ENCODE data around the gene RAPGEF1. TPM values are rescaled to one million over a fixed set of nuclear protein-coding genes. Genes with fewer than 3 reads are reported as not detected.
A peak's percentile ranks its signal among the peaks of the same experiment; 100 is the strongest.

RAPGEF1 gene
- total and polyA plus RNA-seq, 2 experiments from 2014 or later: 9.9 to 82.8 TPM

- peaks cover 43% of the 10 kb centered on the region for H3K4me1 ChIP-seq (ENCODE audit: insufficient read depth)
- no peak overlapping the region for H3K4me3 ChIP-seq
- H3K27ac Mint-ChIP-seq: no peak overlapping the region
- H4K20me1 ChIP-seq (replicated peaks; ENCODE audit: insufficient read depth): peaks cover 24% of the 10 kb centered on the region
- H3K4me2 ChIP-seq: no peak overlapping the region; the same call in 1 of the 2 replicates
- ATAC-seq (peak; percentile 31), DNase-seq (ENCODE audit: low spot score) (no peak)
- no peaks in the 10 kb centered on the region for H3K27me3 ChIP-seq (ENCODE audit: insufficient read depth)
- peaks cover 13% of the 10 kb centered on the region; the same call in 2 of the 3 replicates for H3K36me3 Mint-ChIP-seq (ENCODE audit: low read depth)
- H3K4me1 Mint-ChIP-seq: peaks cover 50% of the 10 kb centered on the region
- TF ChIP-seq NANOG (IDR thresholded peaks at IDR 0.05; ENCODE audit: borderline replicate concordance) (no peak), EZH2 (IDR thresholded peaks at IDR 0.05; ENCODE audit: low read depth, unreplicated experiment) (no peak), CREB1 (CRISPR knock-in tag; IDR thresholded peaks at IDR 0.05; ENCODE audit: low read depth) (no peak), CTCF (conservative IDR thresholded peaks at IDR 0.05; ENCODE audit: low read depth in 2 of 2) (no peak), ZNF114 (CRISPR knock-in tag; IDR thresholded peaks at IDR 0.05) (no peak), EZH2phosphoT487 (IDR thresholded peaks at IDR 0.05; ENCODE audit: unreplicated experiment) (no peak), ZNF331 (CRISPR knock-in tag; IDR thresholded peaks at IDR 0.05; ENCODE audit: low read depth) (no peak), ETS1 (IDR thresholded peaks at IDR 0.05) (no peak), REST (IDR thresholded peaks at IDR 0.05; ENCODE audit: unreplicated experiment) (no peak), ZNF462 (CRISPR knock-in tag; IDR thresholded peaks at IDR 0.05) (no peak), POLR2AphosphoS5 (IDR thresholded peaks at IDR 0.05; ENCODE audit: low read depth) (no peak), JUNB (IDR thresholded peaks at IDR 0.05; ENCODE audit: unreplicated experiment) (no peak), STAT1 (IDR thresholded peaks at IDR 0.05; ENCODE audit: unreplicated experiment) (no peak)
- no peak overlapping the region for H3K4me3 Mint-ChIP-seq
- no peak overlapping the region for H3K27ac ChIP-seq (ENCODE audit: low read depth)
- H2AFZ ChIP-seq: no peak overlapping the region
- H3K9me3 Mint-ChIP-seq: no peaks in the 10 kb centered on the region
- H3K79me2 ChIP-seq (replicated peaks; ENCODE audit: insufficient read depth): peaks cover 94% of the 10 kb centered on the region
- H3K27me3 Mint-ChIP-seq (ENCODE audit: insufficient read depth, low read depth, poor library complexity): peaks cover 7% of the 10 kb centered on the region
- H3K9me2 ChIP-seq (ENCODE audit: insufficient read depth): no peaks in the 10 kb centered on the region
- H3F3A ChIP-seq (replicated peaks; ENCODE audit: low read depth): no peaks in the 10 kb centered on the region
- H3K36me3 ChIP-seq (ENCODE audit: insufficient read depth): no peaks in the 10 kb centered on the region
These were observed 10.9 kb downstream of the RAPGEF1 start for GRCh38 chr9:131728961-131729360.
